Ectodermal cell (in vitro differentiated cells): Measurements from ENCODE around the gene PCDH11Y. TPM values are rescaled to one million over a fixed set of nuclear protein-coding genes. Genes with fewer than 3 reads are reported as not detected.
A peak's percentile ranks its signal among the peaks of the same experiment; 100 is the strongest.
"Not testable (repeated sequence)": the region's sequence is repeated elsewhere in the genome, so short reads cannot be mapped to it uniquely, and the experiment has no call there.

Source experiments
- H3K27ac ChIP-seq: 2 replicates; pipeline ENCODE4 v1.7.0; 2013; ENCODE audit warnings: mild to moderate bottlenecking, low read depth, low read length; ENCODE audit not compliant: insufficient read depth, poor library complexity, severe bottlenecking
- H3K27me3 ChIP-seq: 2 replicates; pipeline ENCODE4 v1.7.0; 2013; ENCODE audit warnings: mild to moderate bottlenecking, low read length; ENCODE audit not compliant: insufficient read depth, control insufficient read depth, poor library complexity, severe bottlenecking
- H3K36me3 ChIP-seq: one replicate; pipeline ENCODE4 v1.7.0; 2013; ENCODE audit warnings: low read length; ENCODE audit not compliant: control insufficient read depth, insufficient read depth
- H3K4me1 ChIP-seq: one replicate; pipeline ENCODE4 v1.7.0; 2013; ENCODE audit warnings: low read length; ENCODE audit not compliant: control insufficient read depth, insufficient read depth
- H3K4me3 ChIP-seq: 2 replicates; pipeline ENCODE4 v1.7.0; 2013; ENCODE audit warnings: low read depth, low read length, control low read depth; ENCODE audit not compliant: insufficient read depth
- H3K9me3 ChIP-seq: 2 replicates; pipeline ENCODE4 v1.7.0; 2013; ENCODE audit warnings: mild to moderate bottlenecking, low read length, moderate library complexity; ENCODE audit not compliant: control insufficient read depth
- WGBS, 2 experiments: methylation state at CpG; one replicate each; pipeline ENCODE4 v1.1.7; 2013; ENCODE audit warnings: missing lambda C conversion rate in 2 of 2; 5-methylcytosine and 5-hydroxymethylcytosine counted together
- polyA plus RNA-seq, 4 experiments: library from polyadenylated mRNA; stranded (reverse); fragments of 50-300 nt; gene quantifications; one replicate each; pipeline ENCODE4 v1.2.3, GENCODE V29; 2013

The PCDH11Y gene, protein sequence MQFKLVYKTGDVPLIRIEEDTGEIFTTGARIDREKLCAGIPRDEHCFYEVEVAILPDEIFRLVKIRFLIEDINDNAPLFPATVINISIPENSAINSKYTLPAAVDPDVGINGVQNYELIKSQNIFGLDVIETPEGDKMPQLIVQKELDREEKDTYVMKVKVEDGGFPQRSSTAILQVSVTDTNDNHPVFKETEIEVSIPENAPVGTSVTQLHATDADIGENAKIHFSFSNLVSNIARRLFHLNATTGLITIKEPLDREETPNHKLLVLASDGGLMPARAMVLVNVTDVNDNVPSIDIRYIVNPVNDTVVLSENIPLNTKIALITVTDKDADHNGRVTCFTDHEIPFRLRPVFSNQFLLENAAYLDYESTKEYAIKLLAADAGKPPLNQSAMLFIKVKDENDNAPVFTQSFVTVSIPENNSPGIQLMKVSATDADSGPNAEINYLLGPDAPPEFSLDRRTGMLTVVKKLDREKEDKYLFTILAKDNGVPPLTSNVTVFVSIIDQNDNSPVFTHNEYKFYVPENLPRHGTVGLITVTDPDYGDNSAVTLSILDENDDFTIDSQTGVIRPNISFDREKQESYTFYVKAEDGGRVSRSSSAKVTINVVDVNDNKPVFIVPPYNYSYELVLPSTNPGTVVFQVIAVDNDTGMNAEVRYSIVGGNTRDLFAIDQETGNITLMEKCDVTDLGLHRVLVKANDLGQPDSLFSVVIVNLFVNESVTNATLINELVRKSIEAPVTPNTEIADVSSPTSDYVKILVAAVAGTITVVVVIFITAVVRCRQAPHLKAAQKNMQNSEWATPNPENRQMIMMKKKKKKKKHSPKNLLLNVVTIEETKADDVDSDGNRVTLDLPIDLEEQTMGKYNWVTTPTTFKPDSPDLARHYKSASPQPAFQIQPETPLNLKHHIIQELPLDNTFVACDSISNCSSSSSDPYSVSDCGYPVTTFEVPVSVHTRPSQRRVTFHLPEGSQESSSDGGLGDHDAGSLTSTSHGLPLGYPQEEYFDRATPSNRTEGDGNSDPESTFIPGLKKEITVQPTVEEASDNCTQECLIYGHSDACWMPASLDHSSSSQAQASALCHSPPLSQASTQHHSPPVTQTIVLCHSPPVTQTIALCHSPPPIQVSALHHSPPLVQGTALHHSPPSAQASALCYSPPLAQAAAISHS (N-terminal part only)
- polyA plus RNA-seq (2013, experiment 1 of 4): 2.0 TPM
- 3.5 TPM for polyA plus RNA-seq (2013, experiment 2 of 4)
- polyA plus RNA-seq (2013, experiment 3 of 4): 4.1 TPM
- polyA plus RNA-seq (2013, experiment 4 of 4): 6.4 TPM

DNA sequence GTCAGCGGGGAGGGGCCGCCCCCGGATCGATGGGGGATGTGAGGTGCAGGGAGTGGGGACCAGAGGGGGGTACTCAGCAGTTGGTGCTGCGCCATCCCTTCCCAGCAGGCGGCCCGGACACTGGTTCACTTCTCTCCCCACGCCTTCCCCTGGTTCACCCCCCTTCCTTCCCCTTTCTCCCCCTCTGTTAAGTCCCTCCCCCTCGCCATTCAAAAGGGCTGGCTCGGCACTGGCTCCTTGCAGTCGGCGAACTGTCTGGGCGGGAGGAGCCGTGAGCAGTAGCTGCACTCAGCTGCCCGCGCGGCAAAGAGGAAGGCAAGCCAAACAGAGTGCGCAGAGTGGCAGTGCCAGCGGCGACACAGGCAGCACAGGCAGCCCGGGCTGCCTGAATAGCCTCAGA is at the start of gene PCDH11Y:
PCDH11Y (plus strand) TSS at position 240 of the 400 bp plus-strand sequence. CDS start 56,804 bp downstream, outside the sequence.
- WGBS, 2 experiments: 0% methylated on average over 3 of the region's 21 CpGs; no CpG with 5 or more reads in 1 of the 2 experiments
- H3K36me3 ChIP-seq, H3K4me1 ChIP-seq, H3K9me3 ChIP-seq, H3K27ac ChIP-seq: not testable (repeated sequence)
- Histone ChIP-seq H3K4me3 (peak within 1 kb of the TSS; percentile 29), H3K27me3 (peaks cover 28% of the 10 kb centered on the region)

DNA sequence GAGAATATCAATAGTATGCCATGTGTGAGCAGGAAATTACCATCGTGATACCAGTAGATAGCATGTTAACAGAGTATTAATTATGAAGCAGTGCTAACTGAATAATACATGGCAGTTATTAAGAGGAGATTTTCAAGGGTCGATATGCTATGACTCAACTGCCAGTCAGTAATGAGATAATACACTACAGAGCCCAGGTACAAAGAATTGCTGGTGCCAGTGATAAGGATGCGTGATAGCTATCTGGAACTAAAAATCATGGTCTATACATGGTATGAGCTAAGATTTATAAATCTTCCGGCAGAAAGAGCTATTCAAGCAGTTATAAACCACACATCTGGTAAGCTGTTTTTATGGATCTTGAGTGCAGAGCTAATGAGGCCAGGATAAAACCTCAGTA is 32.2 kb upstream of the PCDH11Y start:
- not testable (repeated sequence) for H3K36me3 ChIP-seq, H3K4me1 ChIP-seq, H3K9me3 ChIP-seq, H3K4me3 ChIP-seq, H3K27me3 ChIP-seq, H3K27ac ChIP-seq
- WGBS, 2 experiments: no CpG with 5 or more reads among the region's 4 CpGs

DNA sequence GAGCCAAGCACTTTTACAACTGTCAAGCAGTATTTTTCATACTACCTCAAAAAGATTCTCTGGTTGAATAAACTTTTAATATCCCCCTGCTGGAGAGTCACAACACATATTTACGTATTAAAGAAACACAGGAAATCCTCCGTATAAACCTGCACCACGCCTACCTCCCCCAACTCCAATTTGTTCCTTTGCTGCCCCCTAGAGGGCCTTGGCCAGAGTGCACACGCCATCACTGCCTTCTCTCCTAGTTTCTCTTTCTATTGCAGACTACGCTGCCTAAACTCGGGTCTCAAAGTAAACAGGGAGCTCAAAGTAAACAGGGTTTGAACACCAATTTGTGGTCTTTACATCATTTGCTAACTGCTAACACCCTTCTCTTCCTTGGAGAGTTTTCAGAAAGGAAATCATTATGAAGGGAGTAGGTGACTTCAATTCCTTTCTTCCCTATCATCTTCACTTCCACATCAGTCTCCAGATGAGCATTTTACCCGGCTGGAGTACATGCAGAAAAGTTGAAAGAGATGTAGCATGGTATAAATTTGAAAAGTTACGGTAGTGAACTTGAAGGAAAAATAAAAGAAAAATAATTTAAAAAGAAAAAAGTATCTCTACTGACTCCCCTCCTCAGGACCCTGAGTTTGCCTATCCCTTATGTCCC is 8.2 kb upstream of the PCDH11Y start:
- not testable (repeated sequence) for H3K27me3 ChIP-seq, H3K4me1 ChIP-seq, H3K27ac ChIP-seq, H3K9me3 ChIP-seq, H3K4me3 ChIP-seq, H3K36me3 ChIP-seq
- no CpG with 5 or more reads among the region's 8 CpGs for WGBS, 2 experiments

GRCh38 chrY:4994892-4995291 is 5.2 kb upstream of the PCDH11Y start:
- not testable (repeated sequence) for H3K27ac ChIP-seq

GRCh38 chrY:5002476-5003184 is 2.5 kb downstream of the PCDH11Y start:
- H3K36me3 ChIP-seq, H3K9me3 ChIP-seq, H3K27ac ChIP-seq, H3K4me1 ChIP-seq: not testable (repeated sequence)
- Histone ChIP-seq H3K4me3 (peak overlapping the region; percentile 25), H3K27me3 (peaks cover 28% of the 10 kb centered on the region)
- 1% methylated on average over 12 to 22 of the region's 55 CpGs for WGBS, 2 experiments

More at GRCh38 chrY:4994892-4995291, 5.2 kb upstream of the PCDH11Y start:
- H3K4me3 ChIP-seq, H3K36me3 ChIP-seq, H3K4me1 ChIP-seq, H3K27me3 ChIP-seq, H3K9me3 ChIP-seq: not testable (repeated sequence)
- 41% methylated on average over 3 of the region's 5 CpGs; no CpG with 5 or more reads in 1 of the 2 experiments for WGBS, 2 experiments

DNA sequence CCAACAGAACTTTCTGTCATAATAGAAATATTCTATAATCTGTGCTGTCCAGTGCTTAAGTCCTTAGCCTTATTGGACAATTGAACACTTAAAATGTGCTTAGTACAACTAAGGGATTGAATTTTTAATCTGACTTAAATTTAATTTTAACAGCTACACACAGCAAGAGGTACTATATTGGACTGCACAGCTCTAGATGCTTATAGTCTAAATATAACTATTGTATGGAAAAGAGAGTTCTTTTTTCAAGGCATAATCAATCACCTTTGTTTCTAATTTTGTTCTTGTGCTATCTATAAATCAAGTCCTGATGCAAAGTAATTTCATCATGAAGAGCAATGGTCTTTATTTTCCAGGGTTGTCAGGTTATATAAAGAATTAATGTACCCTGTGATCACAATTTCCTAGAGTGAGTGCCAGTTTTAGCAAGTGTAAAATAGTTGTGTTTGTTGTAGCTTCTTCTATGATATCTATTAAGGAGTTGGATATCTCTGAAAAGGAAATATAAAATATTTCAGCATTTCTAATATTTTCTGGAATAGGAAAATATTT is 39.0 kb downstream of the PCDH11Y start:
- H3K36me3 ChIP-seq, H3K9me3 ChIP-seq, H3K4me1 ChIP-seq, H3K27me3 ChIP-seq, H3K4me3 ChIP-seq, H3K27ac ChIP-seq: not testable (repeated sequence)

GRCh38 chrY:5083017-5083416 is 82.9 kb downstream of the PCDH11Y start:
- H3K4me3 ChIP-seq, H3K27me3 ChIP-seq: not testable (repeated sequence)
- 60 to 88% methylated on average over 1 to 3 of the region's 3 CpGs for WGBS, 2 experiments

GRCh38 chrY:5182998-5183397 is 182.9 kb downstream of the PCDH11Y start:
- H3K4me1 ChIP-seq, H3K27ac ChIP-seq, H3K36me3 ChIP-seq, H3K4me3 ChIP-seq, H3K9me3 ChIP-seq, H3K27me3 ChIP-seq: not testable (repeated sequence)
- WGBS, 2 experiments: 94 to 100% methylated on average over 2 of the region's 2 CpGs

More at GRCh38 chrY:5083017-5083416, 82.9 kb downstream of the PCDH11Y start:
- not testable (repeated sequence) for H3K9me3 ChIP-seq, H3K4me1 ChIP-seq, H3K36me3 ChIP-seq, H3K27ac ChIP-seq

DNA sequence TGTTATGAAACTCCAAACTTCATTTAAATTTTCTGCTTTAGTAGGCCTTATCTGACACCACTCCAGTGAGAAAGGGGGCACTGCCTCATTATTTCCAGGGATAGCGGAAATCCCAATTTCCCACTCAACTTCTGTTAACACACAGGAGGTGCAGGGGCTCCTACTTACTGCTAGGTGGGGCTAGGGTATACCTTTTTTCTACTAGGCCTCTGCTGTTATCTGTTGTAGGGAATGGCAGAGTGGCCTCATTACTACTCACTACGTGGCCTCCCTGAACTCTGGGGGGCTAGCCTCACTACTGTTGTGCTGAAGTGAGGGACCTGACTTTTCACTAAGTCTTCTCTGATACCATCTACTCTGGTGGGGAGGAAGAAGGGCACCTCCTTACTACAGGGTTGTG is 215.0 kb downstream of the PCDH11Y start:
- not testable (repeated sequence) for H3K4me1 ChIP-seq, H3K36me3 ChIP-seq, H3K9me3 ChIP-seq, H3K27me3 ChIP-seq, H3K27ac ChIP-seq, H3K4me3 ChIP-seq
- no CpG with 5 or more reads among the region's 2 CpGs for WGBS, 2 experiments
